22Rv1 (cell line): ENCODE data around the gene AUTS2.

Experiments used
- CTCF ChIP-seq: fragments of 450-650 bp; IDR thresholded peaks from 2 replicates; pipeline ENCODE4 v1.5.1; 2017; ENCODE audit warnings: mild to moderate bottlenecking
- ZFX ChIP-seq: fragments of 450-650 bp; IDR thresholded peaks from 2 replicates; pipeline ENCODE4 v1.6.1; 2017; ENCODE audit warnings: antibody characterized with exemption, borderline replicate concordance

- TF ChIP-seq CTCF (no peak), ZFX (no peak)
These were observed 262.2 kb downstream of the AUTS2 start for GRCh38 chr7:69860486-69860885.
